Measurements from ENCODE around the gene KRT4. TPM values are rescaled to one million over a fixed set of nuclear protein-coding genes. Genes with fewer than 3 reads are reported as not detected.

Gene KRT4
- total RNA-seq, 1 experiment from 2014 or later, result not detected

DNA sequence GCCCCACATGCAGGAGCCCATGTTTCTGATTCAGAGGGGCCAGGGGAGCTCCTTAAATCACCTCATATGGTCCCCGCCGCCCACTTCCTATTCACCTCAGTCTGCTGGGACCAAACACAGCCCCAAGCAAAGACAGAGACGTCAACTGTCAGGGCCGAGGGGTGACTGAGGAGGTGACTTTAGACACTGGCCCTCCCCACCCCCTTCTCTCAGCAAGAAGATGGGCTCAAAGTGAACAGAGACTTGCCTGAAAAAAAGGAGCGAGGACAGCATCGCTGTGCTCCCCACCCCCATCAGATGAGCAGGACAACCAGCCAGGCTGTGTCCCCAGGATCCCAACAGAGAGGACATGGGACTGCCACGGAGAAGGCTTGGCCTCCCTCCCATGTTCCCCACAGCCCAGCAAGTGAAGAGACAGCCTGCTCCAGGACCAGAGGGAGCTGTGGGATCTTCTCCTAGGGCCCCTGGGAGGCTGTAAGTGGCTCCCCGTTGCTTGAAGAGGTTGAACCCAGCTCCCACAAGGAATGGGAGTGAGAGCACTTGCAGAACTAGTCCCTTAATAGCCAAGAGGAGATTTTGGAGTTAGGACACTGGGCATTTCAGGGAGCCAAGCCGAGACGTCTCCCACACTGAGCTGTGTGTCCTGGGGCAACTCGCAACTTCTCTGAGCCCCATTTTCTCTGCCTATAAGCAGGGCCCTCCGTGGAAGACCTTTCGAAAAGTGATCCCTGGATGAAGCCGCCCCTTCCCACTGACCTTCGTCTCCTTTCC, 21.5 kb upstream of the KRT4 start (continued):
- no peak for TF ChIP-seq FOSL1 (IDR thresholded peaks at IDR 0.05; ENCODE audit: low read depth)
- TF ChIP-seq, protein P1, sequence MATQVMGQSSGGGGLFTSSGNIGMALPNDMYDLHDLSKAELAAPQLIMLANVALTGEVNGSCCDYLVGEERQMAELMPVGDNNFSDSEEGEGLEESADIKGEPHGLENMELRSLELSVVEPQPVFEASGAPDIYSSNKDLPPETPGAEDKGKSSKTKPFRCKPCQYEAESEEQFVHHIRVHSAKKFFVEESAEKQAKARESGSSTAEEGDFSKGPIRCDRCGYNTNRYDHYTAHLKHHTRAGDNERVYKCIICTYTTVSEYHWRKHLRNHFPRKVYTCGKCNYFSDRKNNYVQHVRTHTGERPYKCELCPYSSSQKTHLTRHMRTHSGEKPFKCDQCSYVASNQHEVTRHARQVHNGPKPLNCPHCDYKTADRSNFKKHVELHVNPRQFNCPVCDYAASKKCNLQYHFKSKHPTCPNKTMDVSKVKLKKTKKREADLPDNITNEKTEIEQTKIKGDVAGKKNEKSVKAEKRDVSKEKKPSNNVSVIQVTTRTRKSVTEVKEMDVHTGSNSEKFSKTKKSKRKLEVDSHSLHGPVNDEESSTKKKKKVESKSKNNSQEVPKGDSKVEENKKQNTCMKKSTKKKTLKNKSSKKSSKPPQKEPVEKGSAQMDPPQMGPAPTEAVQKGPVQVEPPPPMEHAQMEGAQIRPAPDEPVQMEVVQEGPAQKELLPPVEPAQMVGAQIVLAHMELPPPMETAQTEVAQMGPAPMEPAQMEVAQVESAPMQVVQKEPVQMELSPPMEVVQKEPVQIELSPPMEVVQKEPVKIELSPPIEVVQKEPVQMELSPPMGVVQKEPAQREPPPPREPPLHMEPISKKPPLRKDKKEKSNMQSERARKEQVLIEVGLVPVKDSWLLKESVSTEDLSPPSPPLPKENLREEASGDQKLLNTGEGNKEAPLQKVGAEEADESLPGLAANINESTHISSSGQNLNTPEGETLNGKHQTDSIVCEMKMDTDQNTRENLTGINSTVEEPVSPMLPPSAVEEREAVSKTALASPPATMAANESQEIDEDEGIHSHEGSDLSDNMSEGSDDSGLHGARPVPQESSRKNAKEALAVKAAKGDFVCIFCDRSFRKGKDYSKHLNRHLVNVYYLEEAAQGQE (IDR thresholded peaks at IDR 0.05; ENCODE audit: low read depth), result no peak
- no peak for TF ChIP-seq RAD21 (IDR thresholded peaks at IDR 0.05; ENCODE audit: low read depth)
- no peak for TF ChIP-seq ZFX (IDR thresholded peaks at IDR 0.05)
- no peak for TF ChIP-seq SP1 (IDR thresholded peaks at IDR 0.05; ENCODE audit: low read depth)
- no peak for TF ChIP-seq EZH2 (IDR thresholded peaks at IDR 0.05)

DNA sequence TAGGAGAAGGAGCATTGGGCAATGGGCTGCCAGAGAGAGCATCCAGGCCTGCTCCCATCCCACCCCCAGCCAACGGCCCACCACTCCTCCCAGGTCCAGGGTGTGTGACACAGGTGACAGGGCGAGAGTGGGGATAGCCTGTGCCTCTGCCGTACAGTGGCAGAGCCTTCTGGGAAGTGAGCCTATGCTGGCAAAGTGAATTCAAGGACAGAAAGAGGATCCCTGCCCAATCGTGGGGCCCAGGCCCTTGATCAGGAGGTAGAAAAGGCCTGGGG, 20.7 kb upstream of the KRT4 start:
- CTCF ChIA-PET, result no interaction called here
- no peak overlapping the region for H2AFZ ChIP-seq (ENCODE audit: low read depth, low read length, poor library complexity, severe bottlenecking)
- no peak overlapping the region for H3K27ac ChIP-seq (ENCODE audit: low read depth, low read length)

More for the DNA sequence above, 20.7 kb upstream of the KRT4 start:
- no peaks in the 10 kb centered on the region for H3K9me2 ChIP-seq (ENCODE audit: insufficient read depth)
- no TSS peak for BruUV-seq (replicated peaks)
- H3K9ac ChIP-seq (ENCODE audit: low read length), result no peak overlapping the region
- ATAC-seq, result no peak
- H3K36me3 ChIP-seq (ENCODE audit: control insufficient read depth in 1 of 2, insufficient read depth in 2 of 2, low read length in 2 of 2), result no peaks in the 10 kb centered on the region
- H3K4me3 ChIP-seq (replicated peaks in 1 of 2; ENCODE audit: low read depth in 1 of 2, low read length in 2 of 2), result no peak overlapping the region
- peaks cover 0 to 18% of the 10 kb centered on the region in 2 experiments; a peak in 2 of 4 replicates for H3K4me1 ChIP-seq (ENCODE audit: control insufficient read depth in 1 of 2, insufficient read depth in 2 of 2, low read length in 2 of 2)
- no peak for DNase-seq (ENCODE audit: low read depth, low spot score)
- H3K9me3 ChIP-seq (ENCODE audit: control insufficient read depth in 1 of 2, insufficient read depth in 1 of 2, low read depth in 1 of 2, low read length in 2 of 2), result no peaks in the 10 kb centered on the region
- ChIA-PET RAD21 (ENCODE audit: low non-redundant PET in 1 of 2, low total read pairs in 2 of 2, uncharacterized antibody in 2 of 2, unreplicated experiment in 2 of 2) (no interaction called here), POLR2A (no interaction called here)
- H3K27me3 ChIP-seq (ENCODE audit: insufficient read depth, low read length), result 0 out of 2 replicates have a peak, but pooled peaks cover under 1% of the 10 kb centered on the region
- no peaks in the 10 kb centered on the region for H4K20me1 ChIP-seq (ENCODE audit: insufficient read depth)
- TF ChIP-seq EGR1 (IDR thresholded peaks at IDR 0.05; ENCODE audit: low read depth) (no peak), POLR2AphosphoS5 (IDR thresholded peaks at IDR 0.05; ENCODE audit: low read depth, low read length) (no peak), CEBPB (IDR thresholded peaks at IDR 0.05; ENCODE audit: low read depth) (no peak)
- TF ChIP-seq, protein P1 (IDR thresholded peaks at IDR 0.05; ENCODE audit: low read depth), result no peak
- no peaks in the 10 kb centered on the region for H3K79me2 ChIP-seq (ENCODE audit: insufficient read depth, low read length)
- intact Hi-C loops (cut with micrococcal nuclease), result no loop called here
- no peak overlapping the region for H3K4me2 ChIP-seq (ENCODE audit: low read length)
